Upper lobe of left lung (tissue), 6 donors: ENCODE data around the gene HAO2. TPM values are rescaled to one million over a fixed set of nuclear protein-coding genes. Genes with fewer than 3 reads are reported as not detected.
"Not testable (repeated sequence)": the region's sequence is repeated elsewhere in the genome, so short reads cannot be mapped to it uniquely, and the experiment has no call there.

Source experiments
- ATAC-seq, 2 donors: fragments of 200-7000 bp; cut with Tn5 transposase; one replicate each; pipeline ENCODE4 v1.9.1; 2022; ENCODE audit warnings: mild to moderate bottlenecking in 2 of 2, moderate library complexity in 2 of 2; ENCODE audit not compliant: low FRiP score in 2 of 2
- DNase-seq, 2 donors: peaks; one replicate each; pipeline ENCODE4 v3.0.0-alpha.2; 2019 to 2020
- H3K27ac ChIP-seq, 4 donors: fragments of 200-600 bp; sonication (generic); one replicate each; pipeline ENCODE4 v1.5.1; 2016 to 2019
- H3K27me3 ChIP-seq, 4 donors: fragments of 200-600 bp; sonication (generic); one replicate each; pipeline ENCODE4 v1.5.1; 2017 to 2019
- H3K36me3 ChIP-seq, 4 donors: fragments of 200-600 bp; sonication (generic); one replicate each; pipeline ENCODE4 v1.5.1; 2016 to 2019
- H3K4me1 ChIP-seq, 4 donors: fragments of 200-600 bp; sonication (generic); one replicate each; pipeline ENCODE4 v1.5.1; 2018 to 2019
- H3K4me3 ChIP-seq, 4 donors: fragments of 200-600 bp; sonication (generic); one replicate each; pipeline ENCODE4 v1.5.1; 2017 to 2019; ENCODE audit warnings: mild to moderate bottlenecking in 2 of 4, moderate library complexity in 1 of 4
- H3K9me3 ChIP-seq, 4 donors: fragments of 200-600 bp; sonication (generic); one replicate each; pipeline ENCODE4 v1.5.1; 2018 to 2019
- CTCF ChIP-seq, 6 experiments: fragments of 450-650 bp in 4 of 6; fragments of 200-600 bp in 2 of 6; sonication (generic) in 2 of 6; IDR thresholded peaks; one replicate each; pipeline ENCODE4 v1.5.1; 2016 to 2019; ENCODE audit warnings: antibody characterized with exemption in 6 of 6
- EP300 ChIP-seq, 4 donors: sonication (generic); formaldehyde crosslinking; IDR thresholded peaks; one replicate each; pipeline ENCODE4 v1.5.1; 2017; ENCODE audit warnings: antibody characterized with exemption in 4 of 4, control low read depth in 2 of 4
- POLR2A ChIP-seq, 4 donors: fragments of 450-650 bp; IDR thresholded peaks; one replicate each; pipeline ENCODE4 v1.5.1; 2016 to 2017; ENCODE audit warnings: antibody characterized with exemption in 4 of 4, mild to moderate bottlenecking in 2 of 4
- POLR2AphosphoS5 ChIP-seq, 2 donors: sonication (generic); formaldehyde crosslinking; IDR thresholded peaks; one replicate each; pipeline ENCODE4 v1.5.1; 2017; ENCODE audit warnings: antibody characterized with exemption in 2 of 2
- WGBS, 2 donors: methylation state at CpG; one replicate each; pipeline ENCODE4 v1.1.5; 2017 to 2018; 5-methylcytosine and 5-hydroxymethylcytosine counted together
- total RNA-seq, 6 donors: library from RNA; depleted of rRNA in 4 of 6; stranded (reverse); fragments of >200 nt in 4 of 6; gene quantifications; one replicate each; pipeline versions ENCODE4 v1.1.0 to v1.2.1, GENCODE V29; 2016 to 2021
- donor health status: DM: no; HTN: no; CAD: no; lungs with moderate emphysema.
- donor health status: DM: no; HTN: yes; CAD: no; lungs with severe emphysema.

The HAO2 gene
- total RNA-seq, 6 donors from 2014 or later, result 0.30 to 1.0 TPM; not detected in 4

GRCh38 chr1:119374208-119374874, 5.8 kb downstream of the HAO2 start:
- H3K36me3 ChIP-seq, result no peaks in the 10 kb centered on the region
- DNase-seq, result no peak
- no peaks in the 10 kb centered on the region for H3K4me1 ChIP-seq
- no peaks in the 10 kb centered on the region for H3K27me3 ChIP-seq
- no peak for TF ChIP-seq POLR2AphosphoS5 (IDR thresholded peaks at IDR 0.05)
- TF ChIP-seq EP300 (IDR thresholded peaks at IDR 0.05), result no peak
- TF ChIP-seq POLR2A (IDR thresholded peaks at IDR 0.05), result no peak
- TF ChIP-seq CTCF (IDR thresholded peaks at IDR 0.05), result no peak
- no peaks in the 10 kb centered on the region for H3K9me3 ChIP-seq
- no peak overlapping the region for H3K27ac ChIP-seq
- no peak for ATAC-seq
- no peak overlapping the region for H3K4me3 ChIP-seq
- WGBS, 2 donors, result 36 to 59% methylated on average over 4 of the region's 4 CpGs

- 85 to 96% methylated on average over 1 of the region's 1 CpG for WGBS, 2 donors
- ATAC-seq, result no peak
- DNase-seq, result no peak
- Histone ChIP-seq H3K4me3 (no peak overlapping the region), H3K27me3 (no peaks in the 10 kb centered on the region), H3K9me3 (no peaks in the 10 kb centered on the region), H3K36me3 (no peaks in the 10 kb centered on the region), H3K27ac (no peak overlapping the region), H3K4me1 (no peaks in the 10 kb centered on the region)
- TF ChIP-seq CTCF (IDR thresholded peaks at IDR 0.05), result no peak
- TF ChIP-seq EP300 (IDR thresholded peaks at IDR 0.05), result no peak
- no peak for TF ChIP-seq POLR2A (IDR thresholded peaks at IDR 0.05)
- no peak for TF ChIP-seq POLR2AphosphoS5 (IDR thresholded peaks at IDR 0.05)
Measured at GRCh38 chr1:119375366-119375765, 6.8 kb downstream of the HAO2 start.

GRCh38 chr1:119376594-119376993, 8.0 kb downstream of the HAO2 start:
- no peak overlapping the region for H3K4me3 ChIP-seq
- DNase-seq, result no peak
- no peak for ATAC-seq
- no peaks in the 10 kb centered on the region for H3K36me3 ChIP-seq
- H3K27ac ChIP-seq, result no peak overlapping the region
- H3K4me1 ChIP-seq, result no peaks in the 10 kb centered on the region
- H3K27me3 ChIP-seq, result no peaks in the 10 kb centered on the region
- WGBS, 2 donors, result 71 to 83% methylated on average over 1 of the region's 1 CpG
- H3K9me3 ChIP-seq, result no peaks in the 10 kb centered on the region
- TF ChIP-seq EP300 (IDR thresholded peaks at IDR 0.05) (no peak), POLR2AphosphoS5 (IDR thresholded peaks at IDR 0.05) (no peak), POLR2A (IDR thresholded peaks at IDR 0.05) (no peak), CTCF (IDR thresholded peaks at IDR 0.05) (no peak)

GRCh38 chr1:119377594-119377993, 9.0 kb downstream of the HAO2 start:
- WGBS, 2 donors, result 74 to 75% methylated on average over 2 of the region's 2 CpGs
- H3K36me3 ChIP-seq, ATAC-seq, H3K4me3 ChIP-seq, H3K9me3 ChIP-seq, DNase-seq, H3K27me3 ChIP-seq, H3K27ac ChIP-seq, H3K4me1 ChIP-seq: not testable (repeated sequence)

- no peaks in the 10 kb centered on the region for H3K4me1 ChIP-seq
- no peak overlapping the region for H3K27ac ChIP-seq
- H3K9me3 ChIP-seq, result no peaks in the 10 kb centered on the region
- 89 to 100% methylated on average over 1 of the region's 1 CpG for WGBS, 2 donors
- no peak overlapping the region for H3K4me3 ChIP-seq
- H3K36me3 ChIP-seq, result no peaks in the 10 kb centered on the region
- DNase-seq (no peak), ATAC-seq (no peak)
- no peaks in the 10 kb centered on the region for H3K27me3 ChIP-seq
- no peak for TF ChIP-seq POLR2A (IDR thresholded peaks at IDR 0.05)
Measured at GRCh38 chr1:119379117-119379516, 10.5 kb downstream of the HAO2 start.

GRCh38 chr1:119380304-119380703, 11.7 kb downstream of the HAO2 start:
- no peak overlapping the region for H3K4me3 ChIP-seq
- H3K9me3 ChIP-seq, result no peaks in the 10 kb centered on the region
- ATAC-seq (no peak), DNase-seq (no peak)
- TF ChIP-seq CTCF (IDR thresholded peaks at IDR 0.05) (no peak), EP300 (IDR thresholded peaks at IDR 0.05) (no peak), POLR2A (IDR thresholded peaks at IDR 0.05) (no peak), POLR2AphosphoS5 (IDR thresholded peaks at IDR 0.05) (no peak)
- H3K27ac ChIP-seq, result no peak overlapping the region
- H3K4me1 ChIP-seq, result no peaks in the 10 kb centered on the region
- WGBS, 2 donors, result 63 to 75% methylated on average over 2 of the region's 2 CpGs
- no peaks in the 10 kb centered on the region for H3K27me3 ChIP-seq
- H3K36me3 ChIP-seq, result no peaks in the 10 kb centered on the region
